Measurements from ENCODE around the gene RFTN2. TPM values are rescaled to one million over a fixed set of nuclear protein-coding genes. Genes with fewer than 3 reads are reported as not detected.
A peak's percentile ranks its signal among the peaks of the same experiment; 100 is the strongest.

Gene RFTN2
- polyA plus RNA-seq, 6 donors from 2014 or later, result 0.05 to 0.20 (median 0.15) TPM; not detected in 3

DNA sequence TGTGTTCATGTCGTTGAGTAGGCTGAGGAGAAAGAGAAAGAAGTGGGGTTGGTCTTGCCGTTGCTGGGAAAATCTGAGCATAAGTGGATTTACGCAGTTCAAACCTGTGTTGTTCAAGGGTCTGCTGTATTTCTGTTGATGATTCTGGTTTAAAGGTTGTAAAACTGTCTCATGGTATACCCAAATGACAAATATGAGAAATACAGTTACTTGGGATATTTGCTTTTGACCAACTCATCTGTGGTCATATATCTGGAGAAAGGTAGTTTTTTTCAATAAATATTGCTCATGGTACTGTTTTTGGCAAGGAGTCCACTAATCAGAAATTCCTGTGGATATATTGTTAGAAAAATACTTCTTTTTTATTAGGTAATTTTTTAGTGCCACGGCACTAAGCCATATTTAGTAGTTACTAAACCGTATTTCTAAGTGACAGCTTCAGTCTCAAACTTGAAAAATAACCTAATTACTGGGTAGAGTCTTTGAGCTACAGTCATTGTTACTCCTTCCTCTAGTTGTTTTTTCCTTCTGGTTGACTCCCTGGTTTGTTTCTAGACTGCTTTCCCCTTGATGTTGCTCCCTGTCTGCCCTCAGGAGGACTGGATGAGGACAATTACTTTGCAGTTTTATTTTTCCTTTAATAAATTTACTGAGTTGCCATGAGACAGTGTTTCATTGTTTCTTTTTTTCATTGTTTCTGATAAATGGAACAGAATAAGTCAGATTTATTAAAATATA is 128.1 kb downstream of the RFTN2 start:
- Mint-ChIP-seq H3K27ac (peak overlapping the region in 4 of 6 donors; percentile 5 to 80 (median 40)), H3K4me3 (no peak overlapping the region), H3K27me3 (no peaks in the 10 kb centered on the region), H3K4me1 (peaks cover 0 to 5% (median 0%) of the 10 kb centered on the region in 3 donors), H3K9me3 (no peaks in the 10 kb centered on the region), H3K36me3 (peaks cover 0 to 16% of the 10 kb centered on the region in 2 donors)
- DNase-seq, result no peak
- ATAC-seq (ENCODE audit: low read depth in 2 of 2), result no peak

DNA sequence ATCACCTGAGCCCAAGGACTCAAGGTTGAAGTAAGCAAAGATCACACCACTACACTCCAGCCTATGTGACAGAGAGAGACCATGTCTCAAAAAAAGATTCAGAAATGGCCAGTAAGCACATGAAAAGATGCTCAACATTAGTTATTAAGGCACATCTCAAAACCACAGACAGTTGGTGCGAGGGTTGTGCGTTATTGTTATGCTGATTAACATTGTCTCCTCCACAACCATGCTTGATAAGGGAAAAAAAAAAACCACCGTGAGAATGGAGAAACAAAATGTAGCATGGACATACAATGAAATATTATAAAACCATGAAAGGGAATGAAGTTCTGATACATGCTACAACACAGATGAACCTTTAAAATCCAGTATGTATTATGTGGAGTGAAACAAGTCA is 132.2 kb downstream of the RFTN2 start:
- H3K4me1 Mint-ChIP-seq, result peaks cover 5 to 11% (median 8%) of the 10 kb centered on the region in 3 donors
- DNase-seq (no peak), ATAC-seq (ENCODE audit: low read depth in 2 of 2) (no peak)
- H3K36me3 Mint-ChIP-seq, result peaks cover 0 to 28% of the 10 kb centered on the region in 2 donors
- no peaks in the 10 kb centered on the region for H3K27me3 Mint-ChIP-seq
- no peaks in the 10 kb centered on the region for H3K9me3 Mint-ChIP-seq
- no peak overlapping the region for H3K4me3 Mint-ChIP-seq
- no peak overlapping the region for H3K27ac Mint-ChIP-seq

DNA sequence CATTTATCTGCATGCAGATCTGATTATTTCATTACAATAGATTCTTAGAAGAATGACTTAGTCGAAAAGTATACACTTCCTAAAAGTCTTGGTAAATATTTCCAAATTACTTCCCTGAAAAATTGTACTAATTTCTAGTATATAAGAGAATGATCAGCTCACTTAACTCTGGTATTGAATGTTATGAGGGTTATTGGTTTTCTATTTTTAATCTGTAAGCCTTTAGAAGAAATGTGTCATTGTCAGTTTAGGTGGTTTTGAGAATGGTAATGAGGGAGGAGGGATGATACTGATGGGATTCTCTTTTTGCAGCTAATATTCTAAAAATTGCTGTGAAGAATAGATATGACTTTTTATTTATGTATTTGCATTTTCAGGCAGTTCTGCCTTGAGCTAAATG is 135.7 kb downstream of the RFTN2 start:
- Mint-ChIP-seq H3K4me3 (no peak overlapping the region), H3K27ac (peak overlapping the region in 1 of 6 donors; percentile 18), H3K36me3 (peaks cover 7 to 26% of the 10 kb centered on the region in 2 donors), H3K4me1 (peaks cover 11 to 14% (median 13%) of the 10 kb centered on the region in 3 donors), H3K9me3 (no peaks in the 10 kb centered on the region), H3K27me3 (no peaks in the 10 kb centered on the region)
- DNase-seq, result no peak
- no peak for ATAC-seq (ENCODE audit: low read depth in 2 of 2)

DNA sequence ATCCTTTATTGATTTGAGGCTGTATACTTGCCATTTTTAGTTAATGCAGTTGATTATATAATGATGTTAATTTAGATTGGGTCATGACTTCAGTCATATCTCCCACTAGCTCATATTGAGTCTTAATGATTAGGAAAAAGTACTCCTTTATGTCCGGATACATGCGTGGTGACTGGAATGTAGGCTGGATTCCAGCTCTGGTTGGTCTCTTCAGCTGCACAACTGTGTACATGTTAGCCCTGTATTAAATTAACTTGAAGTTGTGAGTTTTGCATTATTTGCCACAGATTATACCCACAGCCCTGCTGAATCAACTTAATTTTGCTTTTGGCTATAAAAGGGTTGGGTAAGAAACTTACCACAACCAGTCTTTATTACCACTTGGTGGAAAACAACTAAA is 137.0 kb downstream of the RFTN2 start:
- no peak for DNase-seq
- peaks cover 18 to 26% (median 21%) of the 10 kb centered on the region in 3 donors for H3K4me1 Mint-ChIP-seq
- peak overlapping the region in 1 of 6 donors; percentile 11 for H3K27ac Mint-ChIP-seq
- no peaks in the 10 kb centered on the region for H3K9me3 Mint-ChIP-seq
- no peak overlapping the region for H3K4me3 Mint-ChIP-seq
- ATAC-seq (ENCODE audit: low read depth in 2 of 2), result no peak
- no peaks in the 10 kb centered on the region for H3K27me3 Mint-ChIP-seq
- peaks cover 7 to 28% of the 10 kb centered on the region in 2 donors for H3K36me3 Mint-ChIP-seq

Other genes starting within 250 kb of the RFTN2 start
- gene SF3B1, start 240.6 kb downstream of the RFTN2 start, polyA plus RNA-seq (ENCODE audit: low read depth in 6 of 6), result 100 to 1,000 TPM in 5 of 6 donors, 10 to 100 TPM in 1; 99.2 to 166 (median 153) TPM
- gene COQ10B, start 222.0 kb downstream of the RFTN2 start, polyA plus RNA-seq (ENCODE audit: low read depth in 6 of 6), result 10 to 100 TPM; 36.6 to 83.2 (median 48.5) TPM
- 10 to 100 TPM; 58.5 to 93.4 (median 78.7) TPM for gene HSPD1, start 175.7 kb downstream of the RFTN2 start, polyA plus RNA-seq (ENCODE audit: low read depth in 6 of 6)
- 100 to 1,000 TPM in 2 of 6 donors, 10 to 100 TPM in 4; 79.9 to 109 (median 93.0) TPM for gene HSPE1, start 175.2 kb downstream of the RFTN2 start, polyA plus RNA-seq (ENCODE audit: low read depth in 6 of 6)
- gene MOB4, start 159.5 kb downstream of the RFTN2 start, polyA plus RNA-seq (ENCODE audit: low read depth in 6 of 6), result 10 to 100 TPM; 22.3 to 55.0 (median 43.2) TPM
- 1 to 10 TPM; 6.5 to 9.9 (median 8.0) TPM for gene MARS2, start 29.8 kb upstream of the RFTN2 start, polyA plus RNA-seq (ENCODE audit: low read depth in 6 of 6)
- not detected for gene BOLL, start 109.7 kb upstream of the RFTN2 start, polyA plus RNA-seq (ENCODE audit: low read depth in 6 of 6)
- gene PLCL1, start 129.0 kb upstream of the RFTN2 start, polyA plus RNA-seq (ENCODE audit: low read depth in 6 of 6), result under 1 TPM in 3 of 6 donors, not detected in 3; 0.05 to 0.25 (median 0.11) TPM